H7 (cell line): ENCODE results near the gene PLEK2. TPM values are rescaled to one million over a fixed set of nuclear protein-coding genes. Genes with fewer than 3 reads are reported as not detected.
"Not testable (repeated sequence)": the region's sequence is repeated elsewhere in the genome, so short reads cannot be mapped to it uniquely, and the experiment has no call there.

Experiments used
- DNase-seq: peaks from one replicate; pipeline ENCODE4 v3.0.0; 2012
- H3K27me3 ChIP-seq: 2 replicates; pipeline ENCODE4 v1.6.0; 2011; ENCODE audit warnings: mild to moderate bottlenecking, low read length; ENCODE audit not compliant: control insufficient read depth, insufficient read depth
- H3K36me3 ChIP-seq: replicated peaks from 2 replicates; pipeline ENCODE4 v1.5.1; 2011; ENCODE audit warnings: low read length; ENCODE audit not compliant: control insufficient read depth, insufficient read depth
- H3K4me3 ChIP-seq: 2 replicates; pipeline ENCODE4 v1.5.1; 2011; ENCODE audit warnings: low read depth, mild to moderate bottlenecking, control low read depth, low read length, moderate library complexity; ENCODE audit not compliant: insufficient read depth
- total RNA-seq: library from RNA; depleted of rRNA; stranded (reverse); fragments of >200 nt; shearing (Covaris generic); gene quantifications from 2 replicates; pipeline ENCODE4 v1.2.3, GENCODE V29; 2014; rRNA removed

The PLEK2 gene
- total RNA-seq: not detected in 2 replicates

GRCh38 chr14:67411820-67412421, at the start of gene PLEK2:
Gene PLEK2, minus strand, starts transcription at chr14:67412165. Its CDS starts 106 bp downstream, at chr14:67412059.
- DNase-seq: no peak
- Histone ChIP-seq H3K36me3 (no peaks in the 10 kb centered on the region), H3K4me3 (peak within 1 kb of the TSS; percentile 35; the same call in 1 of the 2 replicates), H3K27me3 (peaks cover 13% of the 10 kb centered on the region; the same call in 1 of the 2 replicates)

GRCh38 chr14:67461341-67461985, 49.5 kb upstream of the PLEK2 start:
- no peak for DNase-seq
- Histone ChIP-seq H3K27me3 (no peaks in the 10 kb centered on the region), H3K4me3 (no peak overlapping the region), H3K36me3 (no peaks in the 10 kb centered on the region)

- Histone ChIP-seq H3K36me3 (no peaks in the 10 kb centered on the region), H3K27me3 (no peaks in the 10 kb centered on the region), H3K4me3 (no peak overlapping the region)
- DNase-seq: no peak
Measured at GRCh38 chr14:67459336-67459735, 47.4 kb upstream of the PLEK2 start.

GRCh38 chr14:67457782-67458181, 45.8 kb upstream of the PLEK2 start:
- no peaks in the 10 kb centered on the region for H3K27me3 ChIP-seq
- H3K4me3 ChIP-seq: no peak overlapping the region
- H3K36me3 ChIP-seq: no peaks in the 10 kb centered on the region
- peak; percentile 69 for DNase-seq

- no peaks in the 10 kb centered on the region for H3K27me3 ChIP-seq
- H3K4me3 ChIP-seq: no peak overlapping the region
- no peak for DNase-seq
- H3K36me3 ChIP-seq: no peaks in the 10 kb centered on the region
Measured at GRCh38 chr14:67456732-67457131, 44.8 kb upstream of the PLEK2 start.

- no peaks in the 10 kb centered on the region for H3K36me3 ChIP-seq
- DNase-seq: no peak
- no peak overlapping the region for H3K4me3 ChIP-seq
- no peaks in the 10 kb centered on the region for H3K27me3 ChIP-seq
Measured at GRCh38 chr14:67453575-67454300, 41.8 kb upstream of the PLEK2 start.

- not testable (repeated sequence) for DNase-seq, H3K27me3 ChIP-seq, H3K36me3 ChIP-seq, H3K4me3 ChIP-seq
Measured at GRCh38 chr14:67451667-67452066, 39.7 kb upstream of the PLEK2 start.

GRCh38 chr14:67449096-67449495, 37.1 kb upstream of the PLEK2 start:
- H3K36me3 ChIP-seq: no peaks in the 10 kb centered on the region
- no peaks in the 10 kb centered on the region for H3K27me3 ChIP-seq
- no peak for DNase-seq
- H3K4me3 ChIP-seq: no peak overlapping the region

- H3K36me3 ChIP-seq: no peaks in the 10 kb centered on the region
- H3K4me3 ChIP-seq: no peak overlapping the region
- H3K27me3 ChIP-seq: no peaks in the 10 kb centered on the region
- DNase-seq: no peak
Measured at GRCh38 chr14:67447033-67447381, 35.0 kb upstream of the PLEK2 start.

GRCh38 chr14:67446371-67447032, 34.5 kb upstream of the PLEK2 start:
- no peak for DNase-seq
- no peaks in the 10 kb centered on the region for H3K36me3 ChIP-seq
- no peak overlapping the region for H3K4me3 ChIP-seq
- H3K27me3 ChIP-seq: no peaks in the 10 kb centered on the region

GRCh38 chr14:67444395-67444794, 32.4 kb upstream of the PLEK2 start:
- Histone ChIP-seq H3K4me3 (no peak overlapping the region), H3K27me3 (no peaks in the 10 kb centered on the region), H3K36me3 (no peaks in the 10 kb centered on the region)
- no peak for DNase-seq

GRCh38 chr14:67442139-67442906, 30.4 kb upstream of the PLEK2 start:
- Histone ChIP-seq H3K27me3 (no peaks in the 10 kb centered on the region), H3K36me3 (no peaks in the 10 kb centered on the region), H3K4me3 (no peak overlapping the region)
- no peak for DNase-seq

- no peaks in the 10 kb centered on the region for H3K27me3 ChIP-seq
- DNase-seq: no peak
Measured at GRCh38 chr14:67441672-67442071, 29.7 kb upstream of the PLEK2 start.

GRCh38 chr14:67441256-67441655, 29.3 kb upstream of the PLEK2 start:
- DNase-seq: no peak
- no peak overlapping the region for H3K4me3 ChIP-seq

More at GRCh38 chr14:67441672-67442071, 29.7 kb upstream of the PLEK2 start:
- no peaks in the 10 kb centered on the region for H3K36me3 ChIP-seq
- no peak overlapping the region for H3K4me3 ChIP-seq

More at GRCh38 chr14:67441256-67441655, 29.3 kb upstream of the PLEK2 start:
- Histone ChIP-seq H3K27me3 (no peaks in the 10 kb centered on the region), H3K36me3 (no peaks in the 10 kb centered on the region)
